GM11168 (cell line): ENCODE results near the gene MMP28.

Source experiments
- in situ Hi-C: fragments of 300-500 bp; cut with MboI; formaldehyde crosslinking; loops from one replicate; pipeline ENCODE4 v1.12.0; 2022; ENCODE audit warnings: low sequenced_read_pairs; ENCODE audit not compliant: unreplicated experiment

The MMP28 gene

GRCh38 chr17:35795007-35795870, at the start of gene MMP28:
TSS of gene MMP28 (minus strand) at chr17:35795641. CDS start at chr17:35795377, 264 bp downstream.
- in situ Hi-C loops, result no loop called here

- in situ Hi-C loops, result no loop called here
These were observed 49.1 kb upstream of the MMP28 start for GRCh38 chr17:35844547-35844946.

- in situ Hi-C loops, result no loop called here
These were observed 48.3 kb upstream of the MMP28 start for GRCh38 chr17:35843698-35844097.

- in situ Hi-C loops, result no loop called here
These were observed 46.8 kb upstream of the MMP28 start for GRCh38 chr17:35842239-35842638.

- in situ Hi-C loops, result no loop called here
These were observed 46.1 kb upstream of the MMP28 start for GRCh38 chr17:35841505-35841904.

- in situ Hi-C loops, result no loop called here
These were observed 45.7 kb upstream of the MMP28 start for GRCh38 chr17:35841101-35841500.

- in situ Hi-C loops, result no loop called here
These were observed 29.8 kb upstream of the MMP28 start for GRCh38 chr17:35825206-35825605.

GRCh38 chr17:35821308-35821707, 25.9 kb upstream of the MMP28 start:
- in situ Hi-C loops, result no loop called here

- in situ Hi-C loops, result no loop called here
These were observed 24.0 kb upstream of the MMP28 start for GRCh38 chr17:35819455-35819854.

GRCh38 chr17:35817196-35817595, 21.8 kb upstream of the MMP28 start:
- in situ Hi-C loops, result no loop called here

GRCh38 chr17:35816723-35817122, 21.3 kb upstream of the MMP28 start:
- in situ Hi-C loops, result no loop called here

- in situ Hi-C loops, result no loop called here
These were observed 17.0 kb upstream of the MMP28 start for GRCh38 chr17:35812456-35812855.

- in situ Hi-C loops, result no loop called here
These were observed 16.3 kb upstream of the MMP28 start for GRCh38 chr17:35811759-35812158.

- in situ Hi-C loops, result no loop called here
These were observed 14.5 kb upstream of the MMP28 start for GRCh38 chr17:35809855-35810461.

GRCh38 chr17:35808962-35809854, 13.8 kb upstream of the MMP28 start, which contains the start of gene TAF15:
TSS of gene TAF15 (plus strand) at chr17:35809484. CDS start at chr17:35809570, 86 bp downstream.
- in situ Hi-C loops, result no loop called here

GRCh38 chr17:35808240-35808961, 13.0 kb upstream of the MMP28 start:
- in situ Hi-C loops, result no loop called here

- in situ Hi-C loops, result no loop called here
These were observed 12.1 kb upstream of the MMP28 start for GRCh38 chr17:35807371-35808144.

GRCh38 chr17:35804658-35805192, 9.3 kb upstream of the MMP28 start:
- in situ Hi-C loops, result loop anchor here (5.0 kb wide), 1 partner anchor 37 kb away; no protein-coding TSS in a partner anchor
